Type B pancreatic cell (in vitro differentiated cells): ENCODE data around the gene RIPK3. TPM values are rescaled to one million over a fixed set of nuclear protein-coding genes. Genes with fewer than 3 reads are reported as not detected.

Experiments used
- DNase-seq: peaks from one replicate; pipeline ENCODE4 v3.0.0; 2021; ENCODE audit warnings: mixed read lengths; ENCODE audit not compliant: unreplicated experiment; ENCODE audit errors: extremely low spot score
- H3K27ac Mint-ChIP-seq: 2 replicates; pipeline ENCODE4 v1.8.0; 2021; ENCODE audit warnings: mild to moderate bottlenecking, mixed read lengths
- H3K27me3 Mint-ChIP-seq: 2 replicates; pipeline ENCODE4 v1.8.0; 2021; ENCODE audit warnings: mixed read lengths
- H3K36me3 Mint-ChIP-seq: 2 replicates; pipeline ENCODE4 v1.8.0; 2021; ENCODE audit warnings: mixed read lengths
- H3K4me1 Mint-ChIP-seq: one replicate; pipeline ENCODE4 v1.8.0; 2021; ENCODE audit warnings: mixed read lengths; ENCODE audit not compliant: unreplicated experiment
- H3K4me3 Mint-ChIP-seq: 2 replicates; pipeline ENCODE4 v1.8.0; 2021; ENCODE audit warnings: mild to moderate bottlenecking, mixed read lengths
- H3K9me3 Mint-ChIP-seq: 2 replicates; pipeline ENCODE4 v1.8.0; 2021; ENCODE audit warnings: mixed read lengths
- CTCF ChIP-seq: fragments of 200-600 bp; sonication (generic); conservative IDR thresholded peaks from 2 replicates; pipeline ENCODE4 v1.5.0; 2021; ENCODE audit warnings: antibody characterized with exemption, mild to moderate bottlenecking
- total RNA-seq: library from RNA; stranded (reverse); gene quantifications from 2 replicates; pipeline ENCODE4 v1.2.1, GENCODE V29; 2021; ENCODE audit warnings: low replicate concordance

The RIPK3 gene
- total RNA-seq, 1 donor from 2014 or later = 5.6 TPM

- H3K4me1 Mint-ChIP-seq = peaks cover 6% of the 10 kb centered on the region
Observed at GRCh38 chr14:24322672-24323071, 17.1 kb downstream of the RIPK3 start.

GRCh38 chr14:24321212-24321975 is 18.4 kb downstream of the RIPK3 start:
- Mint-ChIP-seq H3K4me3 (no peak overlapping the region), H3K27me3 (peaks cover 54% of the 10 kb centered on the region)
- no peak for DNase-seq

More at GRCh38 chr14:24322672-24323071, 17.1 kb downstream of the RIPK3 start:
- Mint-ChIP-seq H3K27me3 (peaks cover 47% of the 10 kb centered on the region), H3K9me3 (no peaks in the 10 kb centered on the region), H3K4me3 (no peak overlapping the region), H3K27ac (no peak overlapping the region), H3K36me3 (no peaks in the 10 kb centered on the region)
- DNase-seq = no peak
- TF ChIP-seq CTCF = no peak

GRCh38 chr14:24317141-24317928 is 22.5 kb downstream of the RIPK3 start:
- Mint-ChIP-seq H3K9me3 (no peaks in the 10 kb centered on the region), H3K4me3 (no peak overlapping the region), H3K27me3 (peaks cover 50% of the 10 kb centered on the region), H3K4me1 (peaks cover 8% of the 10 kb centered on the region), H3K27ac (no peak overlapping the region), H3K36me3 (no peaks in the 10 kb centered on the region)
- DNase-seq = no peak
- no peak for TF ChIP-seq CTCF

More at GRCh38 chr14:24321212-24321975, 18.4 kb downstream of the RIPK3 start:
- H3K9me3 Mint-ChIP-seq = no peaks in the 10 kb centered on the region
- peaks cover 8% of the 10 kb centered on the region for H3K4me1 Mint-ChIP-seq
- H3K36me3 Mint-ChIP-seq = no peaks in the 10 kb centered on the region
- no peak for TF ChIP-seq CTCF
- no peak overlapping the region for H3K27ac Mint-ChIP-seq

GRCh38 chr14:24316597-24316950 is 23.2 kb downstream of the RIPK3 start:
- no peaks in the 10 kb centered on the region for H3K9me3 Mint-ChIP-seq
- peaks cover 8% of the 10 kb centered on the region for H3K4me1 Mint-ChIP-seq
- no peak overlapping the region for H3K4me3 Mint-ChIP-seq
- no peak overlapping the region for H3K27ac Mint-ChIP-seq
- peaks cover 44% of the 10 kb centered on the region for H3K27me3 Mint-ChIP-seq
- no peak for DNase-seq
- H3K36me3 Mint-ChIP-seq = no peaks in the 10 kb centered on the region
- no peak for TF ChIP-seq CTCF

GRCh38 chr14:24315807-24316596 is 23.8 kb downstream of the RIPK3 start:
- Mint-ChIP-seq H3K27ac (no peak overlapping the region), H3K4me3 (no peak overlapping the region), H3K4me1 (peaks cover 8% of the 10 kb centered on the region), H3K36me3 (no peaks in the 10 kb centered on the region), H3K27me3 (peaks cover 43% of the 10 kb centered on the region), H3K9me3 (no peaks in the 10 kb centered on the region)
- DNase-seq = no peak
- no peak for TF ChIP-seq CTCF
